Mammary epithelial cell (primary cell): ENCODE measurements around the gene SPRYD7.

Source experiments
- CTCF ChIP-seq, 2 donors: IDR thresholded peaks in 1 of 2; conservative IDR thresholded peaks in 1 of 2; 2 replicates each; pipeline ENCODE4 v1.5.1; 2011 to 2012; ENCODE audit warnings: inconsistent platforms in 2 of 2, low read length in 2 of 2, mild to moderate bottlenecking in 2 of 2, control low read depth in 1 of 2, low read depth in 1 of 2; ENCODE audit not compliant: insufficient read depth in 1 of 2; ENCODE audit errors: extremely low read depth in 1 of 2
- EZH2 ChIP-seq: IDR thresholded peaks from 2 replicates; pipeline ENCODE4 v1.6.1; 2012; ENCODE audit warnings: low read length, inconsistent platforms, borderline replicate concordance

GRCh38 chr13:49972709-49973108 is 36.6 kb upstream of the SPRYD7 start:
- TF ChIP-seq CTCF (conservative IDR thresholded peaks at IDR 0.05 in 1 of 2, IDR thresholded peaks at IDR 0.05 in 1 of 2; ENCODE audit: extremely low read depth in 1 of 2, insufficient read depth in 1 of 2, low read depth in 1 of 2, low read length in 2 of 2) (no peak), EZH2 (no peak)
